H1 (cell line): Measurements from ENCODE around the gene AGFG1.

Experiments
- CTCF ChIP-seq, 3 experiments: IDR thresholded peaks; 1 replicate in 2 of 3; 2 replicates in 1 of 3; pipeline versions ENCODE4 v1.5.1 to v1.6.1; 2011; ENCODE audit warnings: low read length in 3 of 3, mild to moderate bottlenecking in 3 of 3, inconsistent platforms in 2 of 3, low read depth in 1 of 3, moderate library complexity in 1 of 3; ENCODE audit not compliant: insufficient read depth in 1 of 3; ENCODE audit errors: control extremely low read depth in 1 of 3
- EGR1 ChIP-seq: IDR thresholded peaks from 2 replicates; pipeline ENCODE4 v1.6.1; 2011; ENCODE audit warnings: low read depth, low read length, borderline replicate concordance
- EP300 ChIP-seq, 2 experiments: IDR thresholded peaks; 1 replicate in 1 of 2; 2 replicates in 1 of 2; pipeline ENCODE4 v1.6.1; 2011 to 2012; ENCODE audit warnings: low read depth in 2 of 2, low read length in 2 of 2, mild to moderate bottlenecking in 2 of 2, borderline replicate concordance in 1 of 2, inconsistent platforms in 1 of 2, moderate library complexity in 1 of 2
- SRF ChIP-seq: IDR thresholded peaks from 2 replicates; pipeline ENCODE4 v1.6.1; 2011; ENCODE audit warnings: mild to moderate bottlenecking, low read depth, low read length, moderate library complexity
- SUZ12 ChIP-seq: fragments of 200-600 bp; sonication (generic); IDR thresholded peaks from 2 replicates; pipeline ENCODE4 v1.6.1; 2012; ENCODE audit warnings: mild to moderate bottlenecking, inconsistent platforms, low read length, moderate library complexity, mixed read lengths
- TAF1 ChIP-seq: IDR thresholded peaks from 2 replicates; pipeline ENCODE4 v1.6.1; 2011; ENCODE audit warnings: mild to moderate bottlenecking, low read depth, low read length

GRCh38 chr2:227568852-227569169 lies 96.9 kb downstream of the AGFG1 start:
- TF ChIP-seq CTCF (IDR thresholded peaks at IDR 0.05; ENCODE audit: control extremely low read depth in 1 of 3, insufficient read depth in 1 of 3, low read depth in 1 of 3, low read length in 3 of 3): no peak
- TF ChIP-seq SUZ12: no peak
- no peak for TF ChIP-seq TAF1
- no peak for TF ChIP-seq EP300 (IDR thresholded peaks at IDR 0.05; ENCODE audit: borderline replicate concordance in 1 of 2, low read depth in 2 of 2, low read length in 2 of 2)
- no peak for TF ChIP-seq EGR1
- TF ChIP-seq SRF: no peak
